HG03439 (cell line): ENCODE data around the gene AMOT.

Experiments used
- ATAC-seq: cut with Tn5 transposase; IDR thresholded peaks from one replicate; pipeline ENCODE4 v1.9.1; 2021; ENCODE audit warnings: mild to moderate bottlenecking, moderate library complexity; ENCODE audit not compliant: unreplicated experiment

Gene AMOT

DNA sequence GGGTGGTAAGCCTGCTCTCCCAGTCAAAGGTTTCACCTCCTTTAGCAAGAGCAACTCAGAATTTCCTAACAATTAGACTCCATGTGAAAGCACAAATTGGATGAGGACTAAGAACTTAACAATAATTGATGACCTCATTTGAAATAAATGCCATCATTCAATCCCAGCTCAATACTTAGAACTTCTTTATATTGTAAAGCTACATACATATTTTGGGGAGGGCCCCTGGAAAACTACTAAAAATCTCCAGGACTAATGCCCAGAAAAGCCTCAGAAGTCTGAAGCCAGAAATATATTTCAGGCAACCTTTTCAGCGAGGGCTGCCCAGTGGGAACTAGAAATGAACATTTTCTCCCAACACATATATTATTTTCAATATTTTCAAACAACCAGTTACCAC is 38.1 kb downstream of the AMOT start:
- no peak for ATAC-seq

DNA sequence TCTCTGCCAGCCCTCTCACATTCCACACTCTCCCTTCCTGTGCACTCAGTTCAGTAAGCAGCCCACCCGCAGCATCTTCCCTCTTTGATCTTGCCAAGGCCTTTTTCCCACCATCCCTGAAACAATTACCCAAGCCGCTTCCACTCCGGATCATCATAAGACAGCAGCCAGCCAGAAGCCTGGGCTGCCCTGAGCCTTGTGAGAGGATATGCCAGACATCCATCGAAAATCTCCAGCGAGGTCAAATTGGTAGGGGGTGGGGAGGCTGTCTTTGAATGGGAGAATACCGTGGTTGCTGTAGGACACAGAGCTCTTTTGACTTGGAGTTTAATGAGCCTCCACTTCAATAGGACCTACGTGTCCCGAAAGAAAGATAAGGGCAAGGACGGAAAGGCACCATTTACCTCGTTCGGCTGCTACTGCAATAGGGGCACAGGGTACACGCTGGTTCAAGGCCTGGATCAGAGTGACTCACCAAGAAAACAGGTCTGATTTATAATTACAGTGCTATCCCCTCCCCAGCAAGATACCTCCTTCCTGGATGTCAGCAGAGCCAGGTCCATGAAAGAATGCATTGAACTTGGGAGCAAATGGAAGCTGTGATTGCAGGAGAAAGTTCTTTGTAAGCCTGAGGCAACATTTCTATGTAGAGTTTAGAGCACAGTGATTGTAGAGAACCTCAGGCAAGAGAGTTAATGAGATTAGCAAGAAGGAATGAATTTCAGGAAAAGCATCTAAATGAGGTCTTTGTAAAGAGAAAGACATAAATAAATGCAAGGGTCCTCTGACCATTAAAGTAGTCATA is 39.5 kb downstream of the AMOT start:
- no peak for ATAC-seq

DNA sequence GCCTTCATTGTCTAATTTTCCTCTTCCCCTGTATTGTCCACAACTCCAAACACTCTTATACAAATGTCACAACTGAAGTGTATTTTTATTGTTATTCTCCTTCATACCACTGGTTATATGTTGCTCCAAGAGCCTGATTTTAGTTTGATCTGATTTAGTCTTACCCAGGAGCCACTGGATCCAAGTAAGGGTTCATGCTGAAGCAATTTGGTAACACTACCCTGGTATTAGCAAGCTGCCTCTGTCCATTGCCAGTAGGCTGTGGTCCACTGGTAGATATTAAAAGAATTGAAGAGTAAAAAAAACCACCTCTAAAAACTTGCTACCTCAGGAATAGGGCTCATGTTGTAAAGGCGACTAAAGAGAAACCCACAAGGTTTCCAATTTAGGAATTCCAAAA is 41.2 kb downstream of the AMOT start:
- no peak for ATAC-seq

DNA sequence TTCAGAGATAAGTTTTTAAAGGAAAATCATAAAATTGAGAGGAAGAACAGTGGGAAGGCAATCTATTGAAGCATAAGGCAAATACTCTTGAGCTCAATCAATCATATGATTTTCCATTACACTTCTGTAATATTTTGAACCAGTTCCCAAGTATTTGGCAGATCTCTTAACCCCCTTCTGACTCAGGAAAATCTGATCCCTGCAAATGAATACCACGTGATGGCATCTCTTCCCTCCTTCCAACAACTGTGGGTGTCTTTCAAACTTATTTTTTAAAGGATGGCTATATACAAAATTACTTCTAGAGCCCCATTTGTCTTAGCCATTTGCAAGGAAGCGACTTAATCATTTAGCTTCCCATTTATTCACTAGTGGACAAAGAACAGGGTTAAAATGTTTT is 41.9 kb downstream of the AMOT start:
- ATAC-seq, result no peak

DNA sequence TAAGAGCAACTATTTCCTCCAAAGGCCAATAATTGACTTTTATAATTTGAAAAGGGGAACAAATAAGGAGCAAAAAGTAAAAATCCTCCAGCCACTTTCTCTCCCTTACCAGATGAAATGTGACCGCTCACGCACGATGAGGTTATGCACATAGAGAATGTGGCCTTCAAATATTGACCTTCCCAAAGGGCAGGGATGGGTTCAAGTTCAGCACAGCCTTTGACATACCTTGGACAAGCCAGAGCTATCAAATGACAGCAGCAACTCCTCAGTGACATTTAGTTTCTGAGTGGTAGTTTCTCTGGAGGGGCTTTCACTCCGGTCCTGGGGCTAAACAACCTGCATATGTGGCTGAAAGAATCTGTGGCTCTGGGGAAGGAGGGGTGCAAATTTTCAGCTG is 50.7 kb downstream of the AMOT start:
- ATAC-seq, result no peak

DNA sequence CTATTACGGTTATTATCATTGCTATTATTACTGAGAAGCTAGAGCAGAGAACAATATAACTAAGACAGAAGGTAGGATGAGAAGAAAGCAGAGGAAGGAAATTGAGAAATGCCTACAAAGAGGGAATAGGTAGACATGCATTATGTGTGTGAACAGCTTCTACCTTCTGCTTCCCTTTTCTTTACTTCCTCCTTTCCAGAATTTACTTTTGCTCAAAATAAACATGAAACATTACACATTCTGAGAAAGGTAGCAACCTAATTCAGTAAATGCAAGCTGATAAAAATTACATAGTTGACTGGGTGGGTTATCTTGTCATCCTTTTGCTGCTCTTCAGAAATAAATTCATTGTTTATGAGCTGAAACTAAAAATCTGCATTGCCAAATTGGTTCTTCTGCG is 54.6 kb downstream of the AMOT start:
- ATAC-seq, result no peak

DNA sequence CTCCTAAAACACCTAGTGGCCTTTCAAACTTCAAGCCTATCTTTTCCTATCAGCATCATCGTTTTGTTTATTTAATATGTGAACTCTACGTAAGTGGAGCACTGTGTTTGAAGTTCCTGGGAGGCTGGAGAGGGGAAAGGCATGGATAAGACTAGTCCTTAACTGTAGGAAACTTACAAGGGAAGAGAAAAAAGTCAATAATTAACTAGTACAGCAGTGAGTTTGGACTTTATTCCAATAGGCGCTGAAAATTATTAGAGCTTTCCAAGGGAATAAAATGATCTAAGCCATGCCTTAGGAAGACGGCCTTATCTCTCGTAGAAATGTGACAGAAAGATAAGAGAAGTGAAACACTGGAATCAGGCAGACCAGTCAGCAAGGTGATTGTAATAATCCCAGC is 55.3 kb downstream of the AMOT start:
- no peak for ATAC-seq

DNA sequence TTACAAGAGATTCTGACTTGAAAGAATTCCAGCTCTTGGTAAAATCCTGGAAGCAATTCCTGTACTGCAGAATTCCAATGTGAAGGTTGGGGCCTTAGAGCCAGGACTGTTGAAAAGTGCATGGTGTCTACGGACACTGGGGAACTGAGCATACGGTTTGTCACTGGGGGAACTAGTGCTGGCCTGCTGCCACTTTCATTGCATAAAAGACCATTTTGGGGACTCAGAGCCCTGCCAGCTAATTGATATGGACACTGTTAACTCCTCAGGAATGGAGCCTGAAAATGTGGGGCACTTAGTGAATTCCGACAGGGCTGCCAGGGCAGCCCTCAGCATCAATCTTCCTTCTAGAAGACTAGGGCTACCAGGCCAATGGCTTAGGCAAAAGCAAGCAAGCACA is 55.9 kb downstream of the AMOT start:
- ATAC-seq, result no peak

DNA sequence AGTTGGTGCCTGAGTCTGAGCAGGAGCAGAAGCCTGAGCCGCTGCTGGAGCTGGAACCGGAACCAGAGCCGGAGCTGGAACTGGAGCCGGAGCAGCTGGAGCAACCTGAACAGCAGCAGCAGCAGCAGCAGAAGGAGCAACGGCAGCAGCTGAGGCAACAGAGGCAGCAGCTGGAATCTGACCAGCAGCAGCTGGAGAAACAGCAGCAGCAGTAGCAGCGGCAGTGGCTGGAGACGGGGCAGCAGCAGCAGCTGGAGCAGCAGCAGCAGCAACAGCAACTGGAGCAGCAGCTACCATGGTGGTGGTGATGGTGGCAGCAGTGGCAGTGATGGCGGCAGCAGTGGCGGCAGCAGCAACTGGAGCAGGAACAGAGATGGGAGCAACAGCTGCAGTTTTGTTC is 61.5 kb downstream of the AMOT start:
- ATAC-seq, result no peak

DNA sequence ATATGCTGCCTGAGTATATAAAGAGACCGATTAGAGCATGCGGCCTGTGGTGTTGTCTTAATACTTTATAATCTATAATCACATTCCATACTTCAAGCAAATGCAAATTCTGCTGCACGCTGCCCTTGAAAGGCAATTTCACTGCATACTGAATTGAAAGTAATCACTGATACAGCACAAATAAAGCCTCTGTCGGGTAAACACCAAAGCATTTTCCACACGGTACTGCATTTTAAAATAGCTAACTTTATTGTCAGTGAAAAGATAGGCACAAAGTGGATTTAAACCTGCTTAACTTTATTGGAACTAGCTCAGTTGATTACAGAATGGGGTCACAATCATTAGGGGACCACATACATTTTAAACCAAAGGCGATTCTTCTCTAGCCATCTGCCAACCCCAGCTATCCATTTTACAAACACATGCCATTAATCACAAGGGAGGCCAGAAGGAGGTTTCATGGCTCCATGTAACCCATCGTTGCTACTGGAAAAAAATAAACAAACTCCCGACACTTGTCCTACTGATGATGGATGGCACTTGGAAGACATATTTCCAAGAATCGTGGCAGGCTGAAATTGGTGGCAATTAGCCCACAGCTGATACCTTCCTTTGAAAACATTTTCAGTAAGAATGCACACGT is 65.9 kb downstream of the AMOT start:
- no peak for ATAC-seq

DNA sequence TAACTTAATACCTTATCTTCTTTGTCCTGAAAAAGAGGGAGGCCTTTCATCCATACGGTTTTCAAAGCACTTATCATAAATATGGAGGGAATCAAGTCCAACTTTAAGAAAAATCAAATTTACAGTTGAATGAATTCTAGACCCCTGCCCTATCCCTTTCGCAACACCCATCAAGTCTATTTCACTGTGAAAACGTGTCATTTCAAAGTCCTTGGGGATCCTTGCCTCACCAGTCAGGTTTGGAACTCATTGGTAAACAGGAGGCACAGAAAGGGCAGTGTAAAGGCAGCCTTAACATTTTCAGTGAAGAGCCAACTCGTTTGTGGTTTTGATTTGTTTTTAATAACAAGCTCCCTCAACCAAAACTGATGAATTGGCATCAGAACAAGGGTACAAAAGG is 66.5 kb downstream of the AMOT start:
- ATAC-seq, result no peak

DNA sequence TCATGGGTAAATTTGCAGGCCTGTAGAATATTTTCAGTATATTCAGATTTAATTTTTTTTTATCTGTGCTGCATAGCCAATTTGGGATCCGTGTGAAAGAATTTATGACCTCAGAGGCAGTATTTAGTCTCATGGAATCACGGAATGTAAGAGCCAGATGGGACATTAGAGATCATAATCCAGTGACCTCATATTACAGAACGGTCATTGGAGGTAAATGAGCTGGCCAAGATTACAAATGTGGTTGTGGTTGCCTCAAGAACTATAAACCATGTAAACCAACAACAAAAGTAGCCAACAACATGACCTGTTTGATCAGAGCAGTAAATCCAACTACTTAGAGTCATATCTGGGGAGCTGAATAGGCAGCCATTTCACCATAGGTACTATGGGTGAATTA is 71.6 kb downstream of the AMOT start:
- ATAC-seq, result no peak

DNA sequence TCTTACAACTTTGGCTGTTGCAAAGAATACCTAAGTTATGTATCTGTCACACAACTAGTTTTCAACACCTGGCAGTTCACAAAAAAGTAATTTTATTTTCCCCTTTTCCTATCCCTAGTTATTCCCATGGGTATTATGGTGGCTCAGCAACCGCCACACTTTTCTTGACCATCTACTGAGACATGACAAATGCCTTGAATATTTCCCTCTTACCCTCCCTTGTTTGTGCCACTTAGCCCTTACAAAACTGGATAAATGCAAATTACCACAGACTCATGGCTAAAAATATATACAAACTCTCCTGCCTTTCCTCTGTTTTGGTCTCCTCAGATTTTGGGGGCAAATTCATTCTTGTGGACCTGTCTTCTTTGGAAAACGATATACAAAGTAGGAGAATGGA is 72.1 kb downstream of the AMOT start:
- ATAC-seq, result no peak

DNA sequence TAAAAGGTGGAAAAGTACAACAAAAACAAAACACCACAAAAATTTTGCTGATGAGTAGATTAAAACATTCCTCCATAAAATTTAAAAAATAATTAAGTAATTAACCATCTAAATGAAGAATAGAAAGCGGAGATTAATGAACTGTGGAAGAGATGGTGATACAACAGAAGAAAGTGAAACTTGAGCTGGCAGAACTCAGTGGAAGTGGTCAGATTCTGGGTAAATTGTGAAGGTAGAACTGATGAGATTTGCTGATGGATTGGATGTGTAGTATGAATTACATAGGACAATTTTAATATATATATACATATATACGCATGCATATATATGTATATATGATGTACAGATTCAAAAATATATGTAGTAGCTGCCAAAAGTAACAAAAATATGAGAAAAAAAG is 73.9 kb downstream of the AMOT start:
- no peak for ATAC-seq

DNA sequence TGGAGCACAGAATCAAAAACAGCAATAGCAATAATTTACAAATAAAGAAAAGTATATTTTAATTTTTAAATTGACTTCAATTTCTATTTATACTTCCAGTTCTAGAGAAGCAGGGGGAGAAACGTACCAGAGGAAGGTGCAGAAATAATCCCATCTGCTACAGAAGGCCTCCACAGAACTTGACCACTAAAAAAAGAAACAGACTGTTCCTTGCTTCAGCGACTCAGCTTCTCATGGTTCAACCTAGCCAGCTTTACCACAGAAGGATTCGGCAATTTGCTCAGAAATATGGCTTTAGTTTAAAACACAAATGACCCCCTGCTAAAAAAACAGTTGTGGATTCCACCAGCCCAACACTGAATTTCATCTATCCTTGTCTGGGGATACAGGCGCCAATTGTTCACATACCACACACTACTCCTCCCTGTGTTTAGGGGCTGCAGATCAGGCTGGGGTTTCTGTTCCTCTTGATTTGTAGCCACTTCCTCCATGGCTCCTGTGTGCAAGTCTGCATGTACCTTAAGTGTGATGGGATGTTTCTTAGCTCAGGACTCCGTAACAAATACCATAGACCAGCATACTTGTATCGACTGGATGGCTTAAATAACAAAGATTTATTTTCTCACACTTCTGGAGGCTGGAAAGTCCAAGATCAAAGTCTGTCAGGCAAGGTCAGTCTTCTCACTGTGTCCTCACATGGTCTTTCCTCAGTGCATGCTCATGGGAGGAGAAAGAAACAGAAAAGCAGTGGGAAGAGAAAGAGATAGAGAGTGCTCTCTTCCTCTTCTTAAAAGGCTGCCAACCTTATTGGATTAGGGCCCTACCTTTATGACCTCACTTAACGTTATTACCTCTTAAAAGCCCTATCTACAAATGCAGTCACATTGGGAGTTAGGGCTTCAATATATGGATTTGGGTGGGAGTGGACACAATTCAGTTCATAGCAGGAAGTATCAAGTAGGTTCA is 79.1 kb downstream of the AMOT start:
- ATAC-seq, result peak; percentile 65

DNA sequence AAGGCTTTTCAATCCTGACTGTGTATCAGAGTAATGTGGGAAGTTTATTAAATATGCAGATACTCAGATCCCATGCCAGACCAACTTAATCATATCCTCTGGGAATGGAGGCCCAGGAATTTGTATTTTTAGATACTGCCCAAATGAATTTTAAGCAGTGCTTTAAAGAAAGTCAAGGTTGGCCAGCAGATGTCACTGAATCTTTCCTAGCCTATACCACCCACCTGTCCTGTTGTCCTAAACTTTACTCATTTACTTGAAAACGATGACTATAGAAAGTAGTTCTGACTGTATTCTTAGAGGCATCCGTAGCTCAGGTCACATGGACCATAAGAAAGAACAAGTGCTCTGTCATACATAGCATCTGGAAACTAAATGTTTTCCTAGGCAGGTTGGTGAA is 79.9 kb downstream of the AMOT start:
- no peak for ATAC-seq

DNA sequence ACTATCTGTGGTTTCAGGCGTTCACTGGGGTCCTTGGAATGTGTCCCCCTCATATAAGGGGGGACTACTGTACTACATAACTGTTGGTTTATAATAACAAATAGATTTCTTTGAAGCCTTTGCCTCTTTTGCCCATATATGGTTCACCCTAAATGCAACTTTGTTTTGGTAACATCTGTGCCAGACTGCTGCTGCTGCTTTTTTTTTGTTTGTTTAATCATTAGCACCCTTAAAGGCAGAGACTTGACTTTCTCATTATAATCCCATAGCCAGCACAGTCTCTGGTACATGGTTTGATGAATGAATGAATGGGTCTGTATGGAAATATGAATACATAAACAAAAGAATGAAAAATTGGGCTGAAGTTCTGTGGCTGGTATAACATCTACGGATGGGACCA is 80.7 kb downstream of the AMOT start:
- ATAC-seq, result no peak

DNA sequence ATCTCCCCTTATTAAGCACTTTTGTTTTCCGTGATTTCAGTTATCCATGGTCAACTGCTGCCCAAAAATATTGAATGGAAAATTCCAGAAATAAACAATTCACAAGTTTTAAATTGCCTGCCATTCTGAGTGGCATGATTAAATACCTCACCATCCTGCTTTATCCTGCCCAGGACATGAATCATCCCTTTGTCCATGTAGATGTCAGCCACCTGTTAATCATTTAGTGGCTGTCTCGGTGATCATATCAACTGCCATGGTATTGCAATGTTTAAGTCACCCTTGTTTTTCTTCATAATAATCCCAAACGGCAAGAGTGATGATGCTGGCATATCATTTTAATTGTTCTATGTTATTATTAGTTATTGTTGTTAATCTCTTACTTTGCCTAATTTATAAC is 81.1 kb downstream of the AMOT start:
- no peak for ATAC-seq

DNA sequence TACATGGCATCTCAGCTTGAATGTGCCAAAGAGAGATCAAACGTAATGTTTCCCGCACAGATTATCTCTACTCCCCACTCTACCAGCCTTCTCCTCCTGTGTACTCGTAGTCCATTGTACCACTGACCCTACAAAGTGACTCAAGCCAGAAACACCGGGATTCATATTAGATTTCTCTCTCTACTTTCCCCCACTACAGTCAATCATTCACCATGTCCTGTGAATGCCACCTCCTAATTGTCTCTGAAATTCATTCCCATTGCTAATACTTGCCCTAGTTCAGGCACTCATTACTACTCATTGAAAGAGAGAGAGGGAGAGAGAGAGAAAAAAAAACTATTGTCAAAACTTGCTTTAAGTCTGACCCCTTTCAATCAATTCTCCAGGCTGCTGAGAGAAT is 82.7 kb downstream of the AMOT start:
- no peak for ATAC-seq

DNA sequence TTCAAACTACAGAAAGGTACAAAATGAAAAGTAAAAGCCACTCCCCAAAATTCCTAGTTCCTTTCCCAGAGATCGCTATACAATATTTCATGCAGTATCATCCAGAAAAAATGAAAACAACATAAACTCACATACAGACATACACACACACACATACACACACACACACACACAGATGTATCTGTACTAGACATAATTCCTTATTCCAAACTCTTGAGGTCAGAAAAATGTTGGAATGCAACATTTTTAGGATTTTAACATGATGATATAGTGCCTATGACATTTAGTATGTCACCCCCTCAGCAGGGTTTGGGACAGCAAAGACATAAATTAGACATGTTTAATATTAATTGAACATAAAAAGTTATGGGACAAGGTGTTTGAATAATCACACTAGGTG is 87.5 kb downstream of the AMOT start:
- ATAC-seq, result no peak

DNA sequence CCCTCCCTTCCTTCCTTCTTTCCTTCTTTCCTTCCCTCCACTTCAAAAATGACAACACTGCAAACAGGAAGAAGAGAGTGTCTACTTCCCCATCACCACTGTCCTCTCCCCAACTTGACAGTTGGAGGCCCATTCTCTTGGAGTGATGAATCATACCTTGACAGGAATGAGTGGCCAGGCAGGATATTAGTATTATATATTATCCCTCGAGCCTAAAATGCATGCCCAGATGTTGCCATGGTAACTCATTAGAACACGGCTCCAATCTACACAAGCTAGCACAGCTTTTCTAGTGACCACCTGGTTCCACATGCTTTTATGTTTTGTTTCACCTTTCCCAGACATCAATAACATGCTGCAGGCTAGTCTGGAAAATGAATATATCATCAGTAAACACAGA is 89.6 kb downstream of the AMOT start:
- no peak for ATAC-seq
